Measurements from ENCODE around the gene MALAT1. TPM values are rescaled to one million over a fixed set of nuclear protein-coding genes. Genes with fewer than 3 reads are reported as not detected.

The MALAT1 gene
- total and polyA plus RNA-seq, 10 of the 15 experiments (the other 5 are each of a cell fraction or from before 2014, with no cell fraction given), result 448 to 8,160 (median 2,019) TPM

DNA sequence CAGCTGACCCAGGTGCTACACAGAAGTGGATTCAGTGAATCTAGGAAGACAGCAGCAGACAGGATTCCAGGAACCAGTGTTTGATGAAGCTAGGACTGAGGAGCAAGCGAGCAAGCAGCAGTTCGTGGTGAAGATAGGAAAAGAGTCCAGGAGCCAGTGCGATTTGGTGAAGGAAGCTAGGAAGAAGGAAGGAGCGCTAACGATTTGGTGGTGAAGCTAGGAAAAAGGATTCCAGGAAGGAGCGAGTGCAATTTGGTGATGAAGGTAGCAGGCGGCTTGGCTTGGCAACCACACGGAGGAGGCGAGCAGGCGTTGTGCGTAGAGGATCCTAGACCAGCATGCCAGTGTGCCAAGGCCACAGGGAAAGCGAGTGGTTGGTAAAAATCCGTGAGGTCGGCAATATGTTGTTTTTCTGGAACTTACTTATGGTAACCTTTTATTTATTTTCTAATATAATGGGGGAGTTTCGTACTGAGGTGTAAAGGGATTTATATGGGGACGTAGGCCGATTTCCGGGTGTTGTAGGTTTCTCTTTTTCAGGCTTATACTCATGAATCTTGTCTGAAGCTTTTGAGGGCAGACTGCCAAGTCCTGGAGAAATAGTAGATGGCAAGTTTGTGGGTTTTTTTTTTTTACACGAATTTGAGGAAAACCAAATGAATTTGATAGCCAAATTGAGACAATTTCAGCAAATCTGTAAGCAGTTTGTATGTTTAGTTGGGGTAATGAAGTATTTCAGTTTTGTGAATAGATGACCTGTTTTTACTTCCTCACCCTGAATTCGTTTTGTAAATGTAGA, 1.7 kb downstream of the MALAT1 start (continued):
- TF ChIP-seq, protein P1, sequence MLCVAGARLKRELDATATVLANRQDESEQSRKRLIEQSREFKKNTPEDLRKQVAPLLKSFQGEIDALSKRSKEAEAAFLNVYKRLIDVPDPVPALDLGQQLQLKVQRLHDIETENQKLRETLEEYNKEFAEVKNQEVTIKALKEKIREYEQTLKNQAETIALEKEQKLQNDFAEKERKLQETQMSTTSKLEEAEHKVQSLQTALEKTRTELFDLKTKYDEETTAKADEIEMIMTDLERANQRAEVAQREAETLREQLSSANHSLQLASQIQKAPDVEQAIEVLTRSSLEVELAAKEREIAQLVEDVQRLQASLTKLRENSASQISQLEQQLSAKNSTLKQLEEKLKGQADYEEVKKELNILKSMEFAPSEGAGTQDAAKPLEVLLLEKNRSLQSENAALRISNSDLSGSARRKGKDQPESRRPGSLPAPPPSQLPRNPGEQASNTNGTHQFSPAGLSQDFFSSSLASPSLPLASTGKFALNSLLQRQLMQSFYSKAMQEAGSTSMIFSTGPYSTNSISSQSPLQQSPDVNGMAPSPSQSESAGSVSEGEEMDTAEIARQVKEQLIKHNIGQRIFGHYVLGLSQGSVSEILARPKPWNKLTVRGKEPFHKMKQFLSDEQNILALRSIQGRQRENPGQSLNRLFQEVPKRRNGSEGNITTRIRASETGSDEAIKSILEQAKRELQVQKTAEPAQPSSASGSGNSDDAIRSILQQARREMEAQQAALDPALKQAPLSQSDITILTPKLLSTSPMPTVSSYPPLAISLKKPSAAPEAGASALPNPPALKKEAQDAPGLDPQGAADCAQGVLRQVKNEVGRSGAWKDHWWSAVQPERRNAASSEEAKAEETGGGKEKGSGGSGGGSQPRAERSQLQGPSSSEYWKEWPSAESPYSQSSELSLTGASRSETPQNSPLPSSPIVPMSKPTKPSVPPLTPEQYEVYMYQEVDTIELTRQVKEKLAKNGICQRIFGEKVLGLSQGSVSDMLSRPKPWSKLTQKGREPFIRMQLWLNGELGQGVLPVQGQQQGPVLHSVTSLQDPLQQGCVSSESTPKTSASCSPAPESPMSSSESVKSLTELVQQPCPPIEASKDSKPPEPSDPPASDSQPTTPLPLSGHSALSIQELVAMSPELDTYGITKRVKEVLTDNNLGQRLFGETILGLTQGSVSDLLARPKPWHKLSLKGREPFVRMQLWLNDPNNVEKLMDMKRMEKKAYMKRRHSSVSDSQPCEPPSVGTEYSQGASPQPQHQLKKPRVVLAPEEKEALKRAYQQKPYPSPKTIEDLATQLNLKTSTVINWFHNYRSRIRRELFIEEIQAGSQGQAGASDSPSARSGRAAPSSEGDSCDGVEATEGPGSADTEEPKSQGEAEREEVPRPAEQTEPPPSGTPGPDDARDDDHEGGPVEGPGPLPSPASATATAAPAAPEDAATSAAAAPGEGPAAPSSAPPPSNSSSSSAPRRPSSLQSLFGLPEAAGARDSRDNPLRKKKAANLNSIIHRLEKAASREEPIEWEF (IDR thresholded peaks at IDR 0.05; ENCODE audit: insufficient replicate concordance, low read depth, low read length), result no peak
- TF ChIP-seq, protein P2, sequence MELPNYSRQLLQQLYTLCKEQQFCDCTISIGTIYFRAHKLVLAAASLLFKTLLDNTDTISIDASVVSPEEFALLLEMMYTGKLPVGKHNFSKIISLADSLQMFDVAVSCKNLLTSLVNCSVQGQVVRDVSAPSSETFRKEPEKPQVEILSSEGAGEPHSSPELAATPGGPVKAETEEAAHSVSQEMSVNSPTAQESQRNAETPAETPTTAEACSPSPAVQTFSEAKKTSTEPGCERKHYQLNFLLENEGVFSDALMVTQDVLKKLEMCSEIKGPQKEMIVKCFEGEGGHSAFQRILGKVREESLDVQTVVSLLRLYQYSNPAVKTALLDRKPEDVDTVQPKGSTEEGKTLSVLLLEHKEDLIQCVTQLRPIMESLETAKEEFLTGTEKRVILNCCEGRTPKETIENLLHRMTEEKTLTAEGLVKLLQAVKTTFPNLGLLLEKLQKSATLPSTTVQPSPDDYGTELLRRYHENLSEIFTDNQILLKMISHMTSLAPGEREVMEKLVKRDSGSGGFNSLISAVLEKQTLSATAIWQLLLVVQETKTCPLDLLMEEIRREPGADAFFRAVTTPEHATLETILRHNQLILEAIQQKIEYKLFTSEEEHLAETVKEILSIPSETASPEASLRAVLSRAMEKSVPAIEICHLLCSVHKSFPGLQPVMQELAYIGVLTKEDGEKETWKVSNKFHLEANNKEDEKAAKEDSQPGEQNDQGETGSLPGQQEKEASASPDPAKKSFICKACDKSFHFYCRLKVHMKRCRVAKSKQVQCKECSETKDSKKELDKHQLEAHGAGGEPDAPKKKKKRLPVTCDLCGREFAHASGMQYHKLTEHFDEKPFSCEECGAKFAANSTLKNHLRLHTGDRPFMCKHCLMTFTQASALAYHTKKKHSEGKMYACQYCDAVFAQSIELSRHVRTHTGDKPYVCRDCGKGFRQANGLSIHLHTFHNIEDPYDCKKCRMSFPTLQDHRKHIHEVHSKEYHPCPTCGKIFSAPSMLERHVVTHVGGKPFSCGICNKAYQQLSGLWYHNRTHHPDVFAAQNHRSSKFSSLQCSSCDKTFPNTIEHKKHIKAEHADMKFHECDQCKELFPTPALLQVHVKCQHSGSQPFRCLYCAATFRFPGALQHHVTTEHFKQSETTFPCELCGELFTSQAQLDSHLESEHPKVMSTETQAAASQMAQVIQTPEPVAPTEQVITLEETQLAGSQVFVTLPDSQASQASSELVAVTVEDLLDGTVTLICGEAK (IDR thresholded peaks at IDR 0.05; ENCODE audit: borderline replicate concordance), result no peak
- TF ChIP-seq RBBP5 (conservative IDR thresholded peaks at IDR 0.05) (no peak), IKZF2 (IDR thresholded peaks at IDR 0.05) (peak in 1 of 2 experiments; percentile 42; a peak in 2 of 4 replicates), RELA (IDR thresholded peaks at IDR 0.05; ENCODE audit: borderline replicate concordance, partially characterized antibody) (no peak), NFIC (IDR thresholded peaks at IDR 0.05; ENCODE audit: low read depth, low read length) (no peak), NFXL1 (IDR thresholded peaks at IDR 0.05; ENCODE audit: borderline replicate concordance) (no peak), TAF1 (IDR thresholded peaks at IDR 0.05; ENCODE audit: borderline replicate concordance, low read depth, low read length) (peak; percentile 9; the same call in 1 of the 2 replicates), HDAC6 (IDR thresholded peaks at IDR 0.05; ENCODE audit: unreplicated experiment) (peak; percentile 65), IRF4 (IDR thresholded peaks at IDR 0.05; ENCODE audit: low read depth, low read length) (no peak), RFX5 (IDR thresholded peaks at IDR 0.05; ENCODE audit: low read depth, low read length) (no peak), SMAD5 (IDR thresholded peaks at IDR 0.05; ENCODE audit: low read depth) (peak; percentile 94), BMI1 (IDR thresholded peaks at IDR 0.05; ENCODE audit: borderline replicate concordance) (peak; percentile 29; the same call in 1 of the 2 replicates), EED (IDR thresholded peaks at IDR 0.05; ENCODE audit: low read depth) (no peak)
- TF ChIP-seq, protein P3, sequence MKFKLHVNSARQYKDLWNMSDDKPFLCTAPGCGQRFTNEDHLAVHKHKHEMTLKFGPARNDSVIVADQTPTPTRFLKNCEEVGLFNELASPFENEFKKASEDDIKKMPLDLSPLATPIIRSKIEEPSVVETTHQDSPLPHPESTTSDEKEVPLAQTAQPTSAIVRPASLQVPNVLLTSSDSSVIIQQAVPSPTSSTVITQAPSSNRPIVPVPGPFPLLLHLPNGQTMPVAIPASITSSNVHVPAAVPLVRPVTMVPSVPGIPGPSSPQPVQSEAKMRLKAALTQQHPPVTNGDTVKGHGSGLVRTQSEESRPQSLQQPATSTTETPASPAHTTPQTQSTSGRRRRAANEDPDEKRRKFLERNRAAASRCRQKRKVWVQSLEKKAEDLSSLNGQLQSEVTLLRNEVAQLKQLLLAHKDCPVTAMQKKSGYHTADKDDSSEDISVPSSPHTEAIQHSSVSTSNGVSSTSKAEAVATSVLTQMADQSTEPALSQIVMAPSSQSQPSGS (IDR thresholded peaks at IDR 0.05; ENCODE audit: low read length), result no peak
- TF ChIP-seq, protein P4, sequence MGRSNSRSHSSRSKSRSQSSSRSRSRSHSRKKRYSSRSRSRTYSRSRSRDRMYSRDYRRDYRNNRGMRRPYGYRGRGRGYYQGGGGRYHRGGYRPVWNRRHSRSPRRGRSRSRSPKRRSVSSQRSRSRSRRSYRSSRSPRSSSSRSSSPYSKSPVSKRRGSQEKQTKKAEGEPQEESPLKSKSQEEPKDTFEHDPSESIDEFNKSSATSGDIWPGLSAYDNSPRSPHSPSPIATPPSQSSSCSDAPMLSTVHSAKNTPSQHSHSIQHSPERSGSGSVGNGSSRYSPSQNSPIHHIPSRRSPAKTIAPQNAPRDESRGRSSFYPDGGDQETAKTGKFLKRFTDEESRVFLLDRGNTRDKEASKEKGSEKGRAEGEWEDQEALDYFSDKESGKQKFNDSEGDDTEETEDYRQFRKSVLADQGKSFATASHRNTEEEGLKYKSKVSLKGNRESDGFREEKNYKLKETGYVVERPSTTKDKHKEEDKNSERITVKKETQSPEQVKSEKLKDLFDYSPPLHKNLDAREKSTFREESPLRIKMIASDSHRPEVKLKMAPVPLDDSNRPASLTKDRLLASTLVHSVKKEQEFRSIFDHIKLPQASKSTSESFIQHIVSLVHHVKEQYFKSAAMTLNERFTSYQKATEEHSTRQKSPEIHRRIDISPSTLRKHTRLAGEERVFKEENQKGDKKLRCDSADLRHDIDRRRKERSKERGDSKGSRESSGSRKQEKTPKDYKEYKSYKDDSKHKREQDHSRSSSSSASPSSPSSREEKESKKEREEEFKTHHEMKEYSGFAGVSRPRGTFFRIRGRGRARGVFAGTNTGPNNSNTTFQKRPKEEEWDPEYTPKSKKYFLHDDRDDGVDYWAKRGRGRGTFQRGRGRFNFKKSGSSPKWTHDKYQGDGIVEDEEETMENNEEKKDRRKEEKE (IDR thresholded peaks at IDR 0.05), result no peak

All from GM12878 (cell line).